SK-N-SH (cell line): Measurements from ENCODE around the gene R3HDML. TPM values are rescaled to one million over a fixed set of nuclear protein-coding genes. Genes with fewer than 3 reads are reported as not detected.

Experiments used
- CTCF ChIA-PET: fragments of 300-600, 350-600 bp; formaldehyde crosslinking; extraction: SDS; loops from one replicate; lab custom pipeline; 2021; lab: Yijun Ruan, JAX
- POLR2A ChIA-PET: fragments of 350-600 bp; sonication (Branson Sonifier 250); formaldehyde crosslinking; extraction: SDS; loops from one replicate; lab custom pipeline; 2020; ENCODE audit warnings: antibody characterized with exemption, inconsistent platforms; lab: Yijun Ruan, JAX
- DNase-seq: peaks from one replicate; pipeline ENCODE4 v3.0.0; 2012
- H2AFZ ChIP-seq: fragments of 200-600 bp; sonication (generic); 2 replicates; pipeline ENCODE4 v1.8.1; 2016; ENCODE audit warnings: antibody characterized with exemption, mild to moderate bottlenecking, low read depth
- H3F3A ChIP-seq: fragments of 200-600 bp; sonication (generic); replicated peaks from 2 replicates; pipeline ENCODE3; 2016; ENCODE audit warnings: antibody characterized with exemption, mild to moderate bottlenecking; ENCODE audit not compliant: insufficient read depth
- H3K27ac ChIP-seq, 2 experiments: fragments of 200-500 bp in 1 of 2; fragments of 200-600 bp in 1 of 2; sonication (Bioruptor generic) in 1 of 2; sonication (generic), shearing (Covaris generic) in 1 of 2; 2 replicates each; pipeline versions ENCODE4 v1.5.1 to v1.6.1; 2014 to 2016; ENCODE audit warnings: low read depth in 2 of 2, inconsistent platforms in 1 of 2, low read length in 1 of 2, mild to moderate bottlenecking in 1 of 2, mixed read lengths in 1 of 2
- H3K27me3 ChIP-seq: fragments of 200-600 bp; sonication (generic), shearing (Covaris generic); 2 replicates; pipeline ENCODE4 v1.6.1; 2016; ENCODE audit warnings: mixed run types; ENCODE audit not compliant: insufficient read depth
- H3K36me3 ChIP-seq, 2 experiments: fragments of 200-500 bp in 1 of 2; fragments of 200-600 bp in 1 of 2; sonication (Bioruptor generic) in 1 of 2; sonication (generic) in 1 of 2; replicated peaks in 1 of 2; 2 replicates each; pipeline versions ENCODE3 to v1.5.1; 2014 to 2016; ENCODE audit warnings: low read length in 1 of 2, mild to moderate bottlenecking in 1 of 2; ENCODE audit not compliant: insufficient read depth in 2 of 2, control insufficient read depth in 1 of 2
- H3K4me1 ChIP-seq, 2 experiments: fragments of 200-500 bp in 1 of 2; fragments of 200-600 bp in 1 of 2; sonication (Bioruptor generic) in 1 of 2; sonication (generic), shearing (Covaris generic) in 1 of 2; 2 replicates each; pipeline versions ENCODE4 v1.5.1 to v1.6.1; 2014 to 2016; ENCODE audit warnings: low read depth in 1 of 2, low read length in 1 of 2, mixed run types in 1 of 2; ENCODE audit not compliant: insufficient read depth in 2 of 2, control insufficient read depth in 1 of 2
- H3K4me2 ChIP-seq: fragments of 200-600 bp; sonication (generic), shearing (Covaris generic); 2 replicates; pipeline ENCODE4 v1.6.1; 2017; ENCODE audit warnings: mixed run types
- H3K4me3 ChIP-seq, 2 experiments: fragments of 200-500 bp in 1 of 2; fragments of 200-600 bp in 1 of 2; sonication (Bioruptor generic) in 1 of 2; sonication (generic), shearing (Covaris generic) in 1 of 2; 2 replicates each; pipeline versions ENCODE4 v1.5.1 to v1.8.1; 2014 to 2016; ENCODE audit warnings: low read depth in 2 of 2, inconsistent platforms in 1 of 2, low read length in 1 of 2, mild to moderate bottlenecking in 1 of 2, mixed read lengths in 1 of 2, moderate library complexity in 1 of 2
- H3K79me2 ChIP-seq: fragments of 200-600 bp; sonication (generic); 2 replicates; pipeline ENCODE4 v1.8.1; 2017; ENCODE audit warnings: mild to moderate bottlenecking; ENCODE audit not compliant: insufficient read depth
- H3K9ac ChIP-seq: fragments of 200-600 bp; sonication (generic); 2 replicates; pipeline ENCODE4 v1.6.1; 2017; ENCODE audit warnings: mixed run types
- H3K9me2 ChIP-seq: fragments of 200-600 bp; sonication (generic); 2 replicates; pipeline ENCODE4 v1.6.1; 2017; ENCODE audit warnings: mixed run types
- H3K9me3 ChIP-seq: fragments of 200-600 bp; sonication (generic); 2 replicates; pipeline ENCODE4 v1.6.1; 2017; ENCODE audit warnings: mixed run types, mild to moderate bottlenecking, moderate library complexity
- H4K20me1 ChIP-seq: fragments of 200-600 bp; sonication (generic); 2 replicates; pipeline ENCODE4 v1.6.1; 2017; ENCODE audit warnings: mild to moderate bottlenecking, mixed run types; ENCODE audit not compliant: insufficient read depth
- ELF1 ChIP-seq: IDR thresholded peaks from 2 replicates; pipeline ENCODE4 v1.4.0; 2012
- EP300 ChIP-seq, 2 experiments: IDR thresholded peaks; 2 replicates each; pipeline versions ENCODE4 v1.4.0 to v1.6.1; 2012; ENCODE audit warnings: borderline replicate concordance in 1 of 2, low read depth in 1 of 2, low read length in 1 of 2
- FOXM1 ChIP-seq: IDR thresholded peaks from 2 replicates; pipeline ENCODE4 v1.4.0; 2012; ENCODE audit warnings: low read depth, mild to moderate bottlenecking
- GABPA ChIP-seq: IDR thresholded peaks from 2 replicates; pipeline ENCODE4 v1.4.0; 2012; ENCODE audit warnings: low read depth, mild to moderate bottlenecking
- GATA2 ChIP-seq: sonication (generic); formaldehyde crosslinking; IDR thresholded peaks from 2 replicates; pipeline ENCODE4 v1.5.0; 2020; ENCODE audit warnings: mild to moderate bottlenecking, missing genetic modification reagents
- MEF2A ChIP-seq: IDR thresholded peaks from 2 replicates; pipeline ENCODE4 v1.4.0; 2012; ENCODE audit warnings: low read depth, borderline replicate concordance
- MXI1 ChIP-seq: IDR thresholded peaks from 2 replicates; pipeline ENCODE4 v1.6.1; 2012; ENCODE audit warnings: mild to moderate bottlenecking, low read depth, low read length, improper control_type of control experiment
- POLR2AphosphoS5 ChIP-seq: IDR thresholded peaks from 2 replicates; pipeline ENCODE4 v1.6.1; 2012; ENCODE audit warnings: low read depth, low read length
- RAD21 ChIP-seq: IDR thresholded peaks from 2 replicates; pipeline ENCODE4 v1.6.1; 2012; ENCODE audit warnings: mild to moderate bottlenecking, low read length
- RCOR1 ChIP-seq: fragments of 150-350 bp; IDR thresholded peaks from 2 replicates; pipeline ENCODE4 v1.6.1; 2017; ENCODE audit warnings: antibody characterized with exemption, low read length
- RFX5 ChIP-seq: IDR thresholded peaks from 2 replicates; pipeline ENCODE4 v1.6.1; 2012; ENCODE audit warnings: mild to moderate bottlenecking, improper control_type of control experiment, low read length
- RXRA ChIP-seq: IDR thresholded peaks from 2 replicates; pipeline ENCODE4 v1.4.0; 2012; ENCODE audit warnings: low read depth, mild to moderate bottlenecking, borderline replicate concordance
- TAF1 ChIP-seq: IDR thresholded peaks from 2 replicates; pipeline ENCODE4 v1.6.1; 2012; ENCODE audit warnings: low read depth, mild to moderate bottlenecking, low read length, moderate library complexity, borderline replicate concordance
- TCF12 ChIP-seq: IDR thresholded peaks from 2 replicates; pipeline ENCODE4 v1.4.0; 2012
- TEAD4 ChIP-seq: IDR thresholded peaks from 2 replicates; pipeline ENCODE4 v1.4.0; 2012; ENCODE audit warnings: mild to moderate bottlenecking, borderline replicate concordance; ENCODE audit not compliant: insufficient read depth
- YY1 ChIP-seq: IDR thresholded peaks from 2 replicates; pipeline ENCODE4 v1.4.0; 2012; ENCODE audit warnings: low read depth, mild to moderate bottlenecking
- WGBS: methylation state at CpG from one replicate; pipeline ENCODE4 v1.1.6; 2017; ENCODE audit warnings: low lambda C conversion rate; 5-methylcytosine and 5-hydroxymethylcytosine counted together
- polyA plus RNA-seq, 3 experiments: library from polyadenylated mRNA; depleted of rRNA; stranded (reverse); fragments of >200 nt; gene quantifications; 2 replicates each; pipeline ENCODE4 v1.2.3, GENCODE V29; 2012
- TF ChIP-seq, protein P1 (sequence below): fragments of 150-350 bp; IDR thresholded peaks from 2 replicates; pipeline ENCODE4 v1.6.1; 2017; ENCODE audit warnings: antibody characterized with exemption, low read length, low read depth, borderline replicate concordance
- TF ChIP-seq, protein P2 (sequence below): IDR thresholded peaks from 2 replicates; pipeline ENCODE4 v1.4.0; 2012; ENCODE audit warnings: low read depth, borderline replicate concordance
- TF ChIP-seq, protein P3 (sequence below): fragments of 200-600 bp; sonication (generic); IDR thresholded peaks from 2 replicates; pipeline ENCODE4 v1.6.1; 2017; ENCODE audit warnings: antibody characterized with exemption, mild to moderate bottlenecking, moderate library complexity
- TF ChIP-seq, protein P4 (sequence below): fragments of 150-350 bp; IDR thresholded peaks from 2 replicates; pipeline ENCODE4 v1.6.1; 2016; ENCODE audit warnings: mild to moderate bottlenecking, low read depth, low read length
- TF ChIP-seq, protein P5 (sequence below): IDR thresholded peaks from 2 replicates; pipeline ENCODE4 v1.6.1; 2012; ENCODE audit warnings: mild to moderate bottlenecking, low read depth, low read length, moderate library complexity

Gene R3HDML
- polyA plus RNA-seq, 1 of the 3 experiments (the other 2 are of a cell fraction): not detected

DNA sequence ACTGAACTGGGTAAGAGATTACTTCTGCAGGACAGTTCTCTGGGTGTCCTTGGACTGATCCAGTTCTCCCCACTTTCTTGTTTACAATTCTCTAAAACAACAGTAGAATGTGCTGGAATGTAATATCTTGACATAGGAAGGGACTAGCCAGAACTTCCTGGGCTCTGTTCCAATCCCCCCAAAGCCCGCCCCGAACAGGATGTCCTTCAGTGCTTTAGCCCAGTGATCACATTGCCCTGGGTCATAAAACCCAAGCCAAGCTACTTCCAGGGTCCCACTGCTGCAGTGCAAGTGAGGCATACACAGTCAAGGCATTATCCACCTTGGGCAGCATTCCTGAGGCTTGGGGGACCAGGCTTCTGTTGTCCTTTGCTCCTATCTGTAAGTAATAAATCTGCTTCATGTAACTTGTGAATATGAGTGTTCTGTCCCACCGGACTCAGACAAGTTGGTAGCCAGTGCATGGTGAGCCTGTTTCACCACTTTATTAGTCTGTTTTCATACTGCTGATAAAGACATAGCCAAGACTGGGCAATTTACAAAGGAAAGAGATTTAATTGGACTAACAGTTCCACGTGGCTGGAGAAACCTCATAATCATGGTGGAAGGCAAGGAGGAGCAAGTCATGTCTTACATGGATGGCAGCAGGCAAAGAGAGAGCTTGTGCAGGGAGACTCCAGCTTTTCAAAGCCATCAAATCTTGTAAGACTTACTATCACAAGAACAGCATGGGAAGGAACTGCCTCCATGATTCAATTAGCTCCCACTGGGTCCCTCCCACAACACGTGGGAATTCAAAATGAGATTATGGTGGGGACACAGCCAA lies 49.4 kb upstream of the R3HDML start (continued):
- TF ChIP-seq, protein P1, sequence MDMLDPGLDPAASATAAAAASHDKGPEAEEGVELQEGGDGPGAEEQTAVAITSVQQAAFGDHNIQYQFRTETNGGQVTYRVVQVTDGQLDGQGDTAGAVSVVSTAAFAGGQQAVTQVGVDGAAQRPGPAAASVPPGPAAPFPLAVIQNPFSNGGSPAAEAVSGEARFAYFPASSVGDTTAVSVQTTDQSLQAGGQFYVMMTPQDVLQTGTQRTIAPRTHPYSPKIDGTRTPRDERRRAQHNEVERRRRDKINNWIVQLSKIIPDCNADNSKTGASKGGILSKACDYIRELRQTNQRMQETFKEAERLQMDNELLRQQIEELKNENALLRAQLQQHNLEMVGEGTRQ: no peak
- TF ChIP-seq ELF1: no peak
- TF ChIP-seq, protein P2, sequence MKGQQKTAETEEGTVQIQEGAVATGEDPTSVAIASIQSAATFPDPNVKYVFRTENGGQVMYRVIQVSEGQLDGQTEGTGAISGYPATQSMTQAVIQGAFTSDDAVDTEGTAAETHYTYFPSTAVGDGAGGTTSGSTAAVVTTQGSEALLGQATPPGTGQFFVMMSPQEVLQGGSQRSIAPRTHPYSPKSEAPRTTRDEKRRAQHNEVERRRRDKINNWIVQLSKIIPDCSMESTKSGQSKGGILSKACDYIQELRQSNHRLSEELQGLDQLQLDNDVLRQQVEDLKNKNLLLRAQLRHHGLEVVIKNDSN: no peak
- no peak for TF ChIP-seq YY1
- TF ChIP-seq FOXM1: no peak
- TF ChIP-seq, protein P3, sequence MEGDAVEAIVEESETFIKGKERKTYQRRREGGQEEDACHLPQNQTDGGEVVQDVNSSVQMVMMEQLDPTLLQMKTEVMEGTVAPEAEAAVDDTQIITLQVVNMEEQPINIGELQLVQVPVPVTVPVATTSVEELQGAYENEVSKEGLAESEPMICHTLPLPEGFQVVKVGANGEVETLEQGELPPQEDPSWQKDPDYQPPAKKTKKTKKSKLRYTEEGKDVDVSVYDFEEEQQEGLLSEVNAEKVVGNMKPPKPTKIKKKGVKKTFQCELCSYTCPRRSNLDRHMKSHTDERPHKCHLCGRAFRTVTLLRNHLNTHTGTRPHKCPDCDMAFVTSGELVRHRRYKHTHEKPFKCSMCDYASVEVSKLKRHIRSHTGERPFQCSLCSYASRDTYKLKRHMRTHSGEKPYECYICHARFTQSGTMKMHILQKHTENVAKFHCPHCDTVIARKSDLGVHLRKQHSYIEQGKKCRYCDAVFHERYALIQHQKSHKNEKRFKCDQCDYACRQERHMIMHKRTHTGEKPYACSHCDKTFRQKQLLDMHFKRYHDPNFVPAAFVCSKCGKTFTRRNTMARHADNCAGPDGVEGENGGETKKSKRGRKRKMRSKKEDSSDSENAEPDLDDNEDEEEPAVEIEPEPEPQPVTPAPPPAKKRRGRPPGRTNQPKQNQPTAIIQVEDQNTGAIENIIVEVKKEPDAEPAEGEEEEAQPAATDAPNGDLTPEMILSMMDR: no peak

DNA sequence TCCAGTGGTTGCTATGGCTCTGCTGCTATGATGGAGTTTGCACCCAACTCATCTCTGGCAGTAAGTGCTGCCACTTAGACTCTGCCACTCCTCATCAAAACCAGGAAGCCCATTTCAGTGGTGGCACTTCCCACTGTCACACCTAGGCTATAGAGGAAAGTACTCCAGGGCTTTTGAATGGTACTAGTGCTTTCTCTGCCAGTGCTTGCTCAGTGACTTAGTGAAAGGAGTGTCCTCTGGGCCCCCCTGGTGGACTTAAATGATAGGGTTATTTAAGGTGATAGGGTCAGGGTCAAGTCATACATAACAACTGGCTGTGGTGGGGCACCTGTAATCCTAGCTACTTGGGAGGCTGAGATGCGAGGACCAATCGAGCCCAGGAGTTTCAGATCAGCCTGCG lies 48.6 kb upstream of the R3HDML start:
- Histone ChIP-seq H3K27me3 (no peaks in the 10 kb centered on the region), H3K9me3 (no peaks in the 10 kb centered on the region), H3K4me3 (no peak overlapping the region), H3K27ac (no peak overlapping the region), H3K9ac (no peak overlapping the region), H3K9me2 (no peaks in the 10 kb centered on the region), H4K20me1 (no peaks in the 10 kb centered on the region), H3K36me3 (no peaks in the 10 kb centered on the region), H2AFZ (no peak overlapping the region), H3K4me2 (no peak overlapping the region), H3K79me2 (no peaks in the 10 kb centered on the region), H3K4me1 (no peaks in the 10 kb centered on the region), H3F3A (no peaks in the 10 kb centered on the region)
- 80% methylated on average over 3 of the region's 3 CpGs for WGBS
- TF ChIP-seq RXRA (no peak), YY1 (no peak), GABPA (no peak), RCOR1 (no peak), EP300 (IDR thresholded peaks at IDR 0.05; ENCODE audit: borderline replicate concordance in 1 of 2, low read depth in 1 of 2, low read length in 1 of 2) (no peak), TAF1 (no peak), GATA2 (CRISPR knock-in tag) (no peak), RFX5 (no peak), POLR2AphosphoS5 (no peak), TCF12 (no peak), MEF2A (no peak), RAD21 (no peak), FOXM1 (no peak), MXI1 (no peak), TEAD4 (no peak)
- TF ChIP-seq, protein P2: no peak
- TF ChIP-seq, protein P4, sequence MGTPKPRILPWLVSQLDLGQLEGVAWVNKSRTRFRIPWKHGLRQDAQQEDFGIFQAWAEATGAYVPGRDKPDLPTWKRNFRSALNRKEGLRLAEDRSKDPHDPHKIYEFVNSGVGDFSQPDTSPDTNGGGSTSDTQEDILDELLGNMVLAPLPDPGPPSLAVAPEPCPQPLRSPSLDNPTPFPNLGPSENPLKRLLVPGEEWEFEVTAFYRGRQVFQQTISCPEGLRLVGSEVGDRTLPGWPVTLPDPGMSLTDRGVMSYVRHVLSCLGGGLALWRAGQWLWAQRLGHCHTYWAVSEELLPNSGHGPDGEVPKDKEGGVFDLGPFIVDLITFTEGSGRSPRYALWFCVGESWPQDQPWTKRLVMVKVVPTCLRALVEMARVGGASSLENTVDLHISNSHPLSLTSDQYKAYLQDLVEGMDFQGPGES: no peak
- TF ChIP-seq, protein P5, sequence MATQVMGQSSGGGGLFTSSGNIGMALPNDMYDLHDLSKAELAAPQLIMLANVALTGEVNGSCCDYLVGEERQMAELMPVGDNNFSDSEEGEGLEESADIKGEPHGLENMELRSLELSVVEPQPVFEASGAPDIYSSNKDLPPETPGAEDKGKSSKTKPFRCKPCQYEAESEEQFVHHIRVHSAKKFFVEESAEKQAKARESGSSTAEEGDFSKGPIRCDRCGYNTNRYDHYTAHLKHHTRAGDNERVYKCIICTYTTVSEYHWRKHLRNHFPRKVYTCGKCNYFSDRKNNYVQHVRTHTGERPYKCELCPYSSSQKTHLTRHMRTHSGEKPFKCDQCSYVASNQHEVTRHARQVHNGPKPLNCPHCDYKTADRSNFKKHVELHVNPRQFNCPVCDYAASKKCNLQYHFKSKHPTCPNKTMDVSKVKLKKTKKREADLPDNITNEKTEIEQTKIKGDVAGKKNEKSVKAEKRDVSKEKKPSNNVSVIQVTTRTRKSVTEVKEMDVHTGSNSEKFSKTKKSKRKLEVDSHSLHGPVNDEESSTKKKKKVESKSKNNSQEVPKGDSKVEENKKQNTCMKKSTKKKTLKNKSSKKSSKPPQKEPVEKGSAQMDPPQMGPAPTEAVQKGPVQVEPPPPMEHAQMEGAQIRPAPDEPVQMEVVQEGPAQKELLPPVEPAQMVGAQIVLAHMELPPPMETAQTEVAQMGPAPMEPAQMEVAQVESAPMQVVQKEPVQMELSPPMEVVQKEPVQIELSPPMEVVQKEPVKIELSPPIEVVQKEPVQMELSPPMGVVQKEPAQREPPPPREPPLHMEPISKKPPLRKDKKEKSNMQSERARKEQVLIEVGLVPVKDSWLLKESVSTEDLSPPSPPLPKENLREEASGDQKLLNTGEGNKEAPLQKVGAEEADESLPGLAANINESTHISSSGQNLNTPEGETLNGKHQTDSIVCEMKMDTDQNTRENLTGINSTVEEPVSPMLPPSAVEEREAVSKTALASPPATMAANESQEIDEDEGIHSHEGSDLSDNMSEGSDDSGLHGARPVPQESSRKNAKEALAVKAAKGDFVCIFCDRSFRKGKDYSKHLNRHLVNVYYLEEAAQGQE: no peak
- TF ChIP-seq, protein P1: no peak
- ChIA-PET CTCF (interaction anchor here (0.9 kb wide), 1 partner anchor 8 kb away, joined by 3 read pairs; no protein-coding TSS in a partner anchor), POLR2A (no interaction called here)
- DNase-seq: no peak
